GM18951 (cell line): ENCODE measurements around the gene ANAPC13.

Source experiments
- POLR2A ChIP-seq: IDR thresholded peaks from 4 replicates; pipeline ENCODE4 v1.6.1; 2011; ENCODE audit warnings: mild to moderate bottlenecking; ENCODE audit not compliant: insufficient read length, insufficient read depth; ENCODE audit errors: extremely low read depth
- in situ Hi-C: fragments of 300-500 bp; cut with MboI; formaldehyde crosslinking; loops from one replicate; pipeline ENCODE4 v1.12.0; 2022; ENCODE audit warnings: low sequenced_read_pairs, mixed read lengths, inconsistent platforms; ENCODE audit not compliant: unreplicated experiment

Gene ANAPC13

GRCh38 chr3:134473868-134474546 lies 11.8 kb downstream of the ANAPC13 start:
- no peak for TF ChIP-seq POLR2A
- in situ Hi-C loops = loop anchor here (5.0 kb wide), 1 partner anchor 167 kb away; no protein-coding TSS in a partner anchor

- TF ChIP-seq POLR2A = no peak
- in situ Hi-C loops = loop anchor here (5.0 kb wide), 1 partner anchor 166 kb away; no protein-coding TSS in a partner anchor
These were observed 13.0 kb downstream of the ANAPC13 start for GRCh38 chr3:134472831-134473230.

GRCh38 chr3:134471521-134472193 lies 14.1 kb downstream of the ANAPC13 start:
- TF ChIP-seq POLR2A = no peak
- in situ Hi-C loops = loop anchor here (5.0 kb wide), 1 partner anchor 164 kb away; no protein-coding TSS in a partner anchor

GRCh38 chr3:134468519-134468918 lies 17.3 kb downstream of the ANAPC13 start:
- TF ChIP-seq POLR2A = no peak
- in situ Hi-C loops = no loop called here

- no peak for TF ChIP-seq POLR2A
- in situ Hi-C loops = no loop called here
These were observed 19.5 kb downstream of the ANAPC13 start for GRCh38 chr3:134466331-134466730.

GRCh38 chr3:134464689-134465365 lies 21.0 kb downstream of the ANAPC13 start:
- no peak for TF ChIP-seq POLR2A
- in situ Hi-C loops = no loop called here

GRCh38 chr3:134464064-134464688 lies 21.6 kb downstream of the ANAPC13 start:
- in situ Hi-C loops = no loop called here
- TF ChIP-seq POLR2A = no peak

GRCh38 chr3:134463676-134464063 lies 22.1 kb downstream of the ANAPC13 start:
- in situ Hi-C loops = no loop called here
- TF ChIP-seq POLR2A = no peak

GRCh38 chr3:134462331-134462941 lies 23.3 kb downstream of the ANAPC13 start:
- in situ Hi-C loops = no loop called here
- TF ChIP-seq POLR2A = no peak

GRCh38 chr3:134460965-134461364 lies 24.8 kb downstream of the ANAPC13 start:
- no peak for TF ChIP-seq POLR2A
- in situ Hi-C loops = no loop called here

GRCh38 chr3:134459562-134459961 lies 26.2 kb downstream of the ANAPC13 start:
- TF ChIP-seq POLR2A = no peak
- in situ Hi-C loops = no loop called here

- in situ Hi-C loops = no loop called here
- no peak for TF ChIP-seq POLR2A
These were observed 27.3 kb downstream of the ANAPC13 start for GRCh38 chr3:134458406-134458945.
